Cardiac muscle cell (in vitro differentiated cells and primary cell): ENCODE data around the gene COPB1. TPM values are rescaled to one million over a fixed set of nuclear protein-coding genes. Genes with fewer than 3 reads are reported as not detected.

Experiments
- DNase-seq, 2 donors: peaks; one replicate each; pipeline versions ENCODE4 v3.0.0 to v3.0.0-alpha.2; 2010 to 2017; ENCODE audit warnings: low read depth in 1 of 2, low spot score in 1 of 2
- H3K27ac ChIP-seq: fragments of 200-600 bp; sonication (generic); 2 replicates; pipeline ENCODE4 v1.5.1; 2016
- H3K27me3 ChIP-seq: fragments of 200-600 bp; sonication (generic); 2 replicates; pipeline ENCODE4 v1.6.0; 2016; ENCODE audit warnings: control low read depth
- H3K36me3 ChIP-seq: fragments of 200-600 bp; sonication (generic); 2 replicates; pipeline ENCODE4 v1.5.1; 2016; ENCODE audit warnings: control low read depth
- H3K4me1 ChIP-seq: fragments of 200-600 bp; sonication (generic); 2 replicates; pipeline ENCODE4 v1.8.1; 2017; ENCODE audit warnings: low read depth, mild to moderate bottlenecking, mixed run types
- H3K4me3 ChIP-seq: fragments of 200-600 bp; sonication (generic); 2 replicates; pipeline ENCODE4 v1.5.1; 2016; ENCODE audit warnings: mild to moderate bottlenecking
- H3K9me3 ChIP-seq: fragments of 200-600 bp; sonication (generic); 2 replicates; pipeline ENCODE4 v1.5.1; 2017; ENCODE audit warnings: low read depth, mild to moderate bottlenecking, control low read depth
- CTCF ChIP-seq: IDR thresholded peaks from 2 replicates; pipeline ENCODE4 v1.5.1; 2012; ENCODE audit warnings: low read depth, mild to moderate bottlenecking, low read length
- polyA plus RNA-seq: library from polyadenylated mRNA; unstranded; fragments of >200 nt; fragmentation: Nextera tagmentation; extraction: Ambion mirVana; gene quantifications from 2 replicates; pipeline ENCODE4 v1.2.1, GENCODE V29; 2016
- total RNA-seq: library from RNA; depleted of rRNA; stranded (reverse); fragments of >200 nt; gene quantifications from 2 replicates; pipeline ENCODE4 v1.2.3, GENCODE V29; 2016

COPB1 gene
- total and polyA plus RNA-seq, 2 experiments from 2014 or later, result 79.2 to 81.7 TPM

- no peak for TF ChIP-seq CTCF
- Histone ChIP-seq H3K27me3 (no peaks in the 10 kb centered on the region), H3K36me3 (peaks cover 64% of the 10 kb centered on the region), H3K4me1 (no peaks in the 10 kb centered on the region), H3K27ac (no peak overlapping the region), H3K9me3 (no peaks in the 10 kb centered on the region), H3K4me3 (no peak overlapping the region)
- DNase-seq, result peak in 1 of 2 donors; percentile 8
Observed at GRCh38 chr11:14506532-14506931, 6.9 kb upstream of the COPB1 start.

- Histone ChIP-seq H3K4me1 (peaks cover 5% of the 10 kb centered on the region), H3K4me3 (no peak overlapping the region), H3K9me3 (no peaks in the 10 kb centered on the region), H3K36me3 (peaks cover 46% of the 10 kb centered on the region), H3K27me3 (no peaks in the 10 kb centered on the region), H3K27ac (no peak overlapping the region)
- no peak for TF ChIP-seq CTCF
- no peak for DNase-seq
Observed at GRCh38 chr11:14503023-14503422, 3.4 kb upstream of the COPB1 start.

GRCh38 chr11:14502039-14502438 is 2.4 kb upstream of the COPB1 start:
- no peak overlapping the region for H3K4me3 ChIP-seq
- peaks cover 5% of the 10 kb centered on the region for H3K4me1 ChIP-seq
- no peak for TF ChIP-seq CTCF
- no peak overlapping the region for H3K27ac ChIP-seq
- DNase-seq, result no peak
- H3K9me3 ChIP-seq, result no peaks in the 10 kb centered on the region
- peaks cover 41% of the 10 kb centered on the region for H3K36me3 ChIP-seq
- no peaks in the 10 kb centered on the region for H3K27me3 ChIP-seq

- Histone ChIP-seq H3K9me3 (no peaks in the 10 kb centered on the region), H3K4me1 (peaks cover 5% of the 10 kb centered on the region), H3K4me3 (peak overlapping the region; percentile 88), H3K27ac (peak overlapping the region; percentile 93), H3K36me3 (peaks cover 31% of the 10 kb centered on the region), H3K27me3 (no peaks in the 10 kb centered on the region)
- peak; percentile 42 to 62 for DNase-seq
- no peak for TF ChIP-seq CTCF
Observed at GRCh38 chr11:14500181-14500651, 605 bp upstream of the COPB1 start.

GRCh38 chr11:14499178-14499559 is 442 bp downstream of the COPB1 start:
- DNase-seq, result peak; percentile 30 to 35
- Histone ChIP-seq H3K36me3 (peaks cover 31% of the 10 kb centered on the region), H3K9me3 (no peaks in the 10 kb centered on the region), H3K4me3 (peak overlapping the region; percentile 88), H3K27me3 (no peaks in the 10 kb centered on the region), H3K4me1 (peaks cover 5% of the 10 kb centered on the region), H3K27ac (peak overlapping the region; percentile 93)
- no peak for TF ChIP-seq CTCF

GRCh38 chr11:14480716-14481115 is 18.9 kb downstream of the COPB1 start:
- Histone ChIP-seq H3K36me3 (peaks cover 94% of the 10 kb centered on the region), H3K27me3 (no peaks in the 10 kb centered on the region), H3K4me3 (no peak overlapping the region), H3K9me3 (no peaks in the 10 kb centered on the region), H3K27ac (no peak overlapping the region), H3K4me1 (no peaks in the 10 kb centered on the region)
- no peak for TF ChIP-seq CTCF
- peak in 1 of 2 donors; percentile 21 for DNase-seq
